Measurements from ENCODE around the gene RNF128.
A peak's percentile ranks its signal among the peaks of the same experiment; 100 is the strongest.

The RNF128 gene

GRCh38 chrX:106710771-106711170 is 15.7 kb upstream of the RNF128 start:
- TF ChIP-seq POLR2AphosphoS5 (IDR thresholded peaks at IDR 0.05; ENCODE audit: low read depth, low read length) (no peak), SPI1 (IDR thresholded peaks at IDR 0.05; ENCODE audit: low read depth, low read length) (no peak), TAF1 (IDR thresholded peaks at IDR 0.05; ENCODE audit: low read depth, low read length) (no peak), POLR2A (IDR thresholded peaks at IDR 0.05; ENCODE audit: low read depth, low read length) (no peak), POU2F2 (IDR thresholded peaks at IDR 0.05; ENCODE audit: low read depth, low read length) (no peak), PAX5 (IDR thresholded peaks at IDR 0.05; ENCODE audit: insufficient read depth, low read length, severe bottlenecking) (no peak)
- DNase-seq (ENCODE audit: insufficient read length, low spot score) (no peak), FAIRE-seq (no peak)

- FAIRE-seq, result no peak
- DNase-seq (ENCODE audit: insufficient read length, low spot score), result no peak
- TF ChIP-seq TAF1 (IDR thresholded peaks at IDR 0.05; ENCODE audit: low read depth, low read length), result no peak
- TF ChIP-seq PAX5 (IDR thresholded peaks at IDR 0.05; ENCODE audit: insufficient read depth, low read length, severe bottlenecking), result no peak
- no peak for TF ChIP-seq POLR2A (IDR thresholded peaks at IDR 0.05; ENCODE audit: low read depth, low read length)
Measured at GRCh38 chrX:106711375-106711774, 15.1 kb upstream of the RNF128 start.

GRCh38 chrX:106716004-106716403 is 10.5 kb upstream of the RNF128 start:
- FAIRE-seq, result no peak
- DNase-seq (ENCODE audit: insufficient read length, low spot score), result no peak

GRCh38 chrX:106716463-106716862 is 10.0 kb upstream of the RNF128 start:
- no peak for DNase-seq (ENCODE audit: insufficient read length, low spot score)
- TF ChIP-seq TAF1 (IDR thresholded peaks at IDR 0.05; ENCODE audit: low read depth, low read length) (no peak), POU2F2 (IDR thresholded peaks at IDR 0.05; ENCODE audit: low read depth, low read length) (no peak), PAX5 (IDR thresholded peaks at IDR 0.05; ENCODE audit: insufficient read depth, low read length, severe bottlenecking) (no peak), SPI1 (IDR thresholded peaks at IDR 0.05; ENCODE audit: low read depth, low read length) (no peak), POLR2AphosphoS5 (IDR thresholded peaks at IDR 0.05; ENCODE audit: low read depth, low read length) (no peak), POLR2A (IDR thresholded peaks at IDR 0.05; ENCODE audit: low read depth, low read length) (no peak)
- FAIRE-seq, result no peak

More at GRCh38 chrX:106716004-106716403, 10.5 kb upstream of the RNF128 start:
- TF ChIP-seq PAX5 (IDR thresholded peaks at IDR 0.05; ENCODE audit: insufficient read depth, low read length, severe bottlenecking) (no peak), POU2F2 (IDR thresholded peaks at IDR 0.05; ENCODE audit: low read depth, low read length) (no peak), SPI1 (IDR thresholded peaks at IDR 0.05; ENCODE audit: low read depth, low read length) (no peak)

GRCh38 chrX:106718709-106719108 is 7.8 kb upstream of the RNF128 start:
- no peak for FAIRE-seq
- no peak for DNase-seq (ENCODE audit: insufficient read length, low spot score)
- TF ChIP-seq POLR2AphosphoS5 (IDR thresholded peaks at IDR 0.05; ENCODE audit: low read depth, low read length), result no peak
- TF ChIP-seq TAF1 (IDR thresholded peaks at IDR 0.05; ENCODE audit: low read depth, low read length), result no peak
- TF ChIP-seq POU2F2 (IDR thresholded peaks at IDR 0.05; ENCODE audit: low read depth, low read length), result no peak

- FAIRE-seq (peak; percentile 40), DNase-seq (ENCODE audit: insufficient read length, low spot score) (no peak)
- TF ChIP-seq SPI1 (IDR thresholded peaks at IDR 0.05; ENCODE audit: low read depth, low read length), result no peak
- TF ChIP-seq POLR2AphosphoS5 (IDR thresholded peaks at IDR 0.05; ENCODE audit: low read depth, low read length), result no peak
Measured at GRCh38 chrX:106725931-106726330, 570 bp upstream of the RNF128 start.

- TF ChIP-seq POLR2A (IDR thresholded peaks at IDR 0.05; ENCODE audit: low read depth, low read length) (no peak), SPI1 (IDR thresholded peaks at IDR 0.05; ENCODE audit: low read depth, low read length) (no peak), TAF1 (IDR thresholded peaks at IDR 0.05; ENCODE audit: low read depth, low read length) (no peak), PAX5 (IDR thresholded peaks at IDR 0.05; ENCODE audit: insufficient read depth, low read length, severe bottlenecking) (no peak), POU2F2 (IDR thresholded peaks at IDR 0.05; ENCODE audit: low read depth, low read length) (no peak), POLR2AphosphoS5 (IDR thresholded peaks at IDR 0.05; ENCODE audit: low read depth, low read length) (no peak)
- no peak for FAIRE-seq
- DNase-seq (ENCODE audit: insufficient read length, low spot score), result no peak
Measured at GRCh38 chrX:106728337-106728736, 1.8 kb downstream of the RNF128 start.

GRCh38 chrX:106730401-106730800 is 3.9 kb downstream of the RNF128 start:
- no peak for TF ChIP-seq TAF1 (IDR thresholded peaks at IDR 0.05; ENCODE audit: low read depth, low read length)
- no peak for TF ChIP-seq POLR2AphosphoS5 (IDR thresholded peaks at IDR 0.05; ENCODE audit: low read depth, low read length)
- TF ChIP-seq POLR2A (IDR thresholded peaks at IDR 0.05; ENCODE audit: low read depth, low read length), result no peak
- TF ChIP-seq PAX5 (IDR thresholded peaks at IDR 0.05; ENCODE audit: insufficient read depth, low read length, severe bottlenecking), result no peak
- TF ChIP-seq POU2F2 (IDR thresholded peaks at IDR 0.05; ENCODE audit: low read depth, low read length), result no peak
- TF ChIP-seq SPI1 (IDR thresholded peaks at IDR 0.05; ENCODE audit: low read depth, low read length), result no peak
- no peak for DNase-seq (ENCODE audit: insufficient read length, low spot score)
- FAIRE-seq, result no peak

GRCh38 chrX:106731590-106731989 is 5.1 kb downstream of the RNF128 start:
- TF ChIP-seq PAX5 (IDR thresholded peaks at IDR 0.05; ENCODE audit: insufficient read depth, low read length, severe bottlenecking) (no peak), POLR2AphosphoS5 (IDR thresholded peaks at IDR 0.05; ENCODE audit: low read depth, low read length) (no peak), SPI1 (IDR thresholded peaks at IDR 0.05; ENCODE audit: low read depth, low read length) (no peak), POU2F2 (IDR thresholded peaks at IDR 0.05; ENCODE audit: low read depth, low read length) (no peak), TAF1 (IDR thresholded peaks at IDR 0.05; ENCODE audit: low read depth, low read length) (no peak), POLR2A (IDR thresholded peaks at IDR 0.05; ENCODE audit: low read depth, low read length) (no peak)
- FAIRE-seq (no peak), DNase-seq (ENCODE audit: insufficient read length, low spot score) (no peak)

- DNase-seq (ENCODE audit: insufficient read length, low spot score) (no peak), FAIRE-seq (no peak)
- TF ChIP-seq PAX5 (IDR thresholded peaks at IDR 0.05; ENCODE audit: insufficient read depth, low read length, severe bottlenecking) (no peak), POLR2AphosphoS5 (IDR thresholded peaks at IDR 0.05; ENCODE audit: low read depth, low read length) (no peak), SPI1 (IDR thresholded peaks at IDR 0.05; ENCODE audit: low read depth, low read length) (no peak), POLR2A (IDR thresholded peaks at IDR 0.05; ENCODE audit: low read depth, low read length) (no peak), TAF1 (IDR thresholded peaks at IDR 0.05; ENCODE audit: low read depth, low read length) (no peak), POU2F2 (IDR thresholded peaks at IDR 0.05; ENCODE audit: low read depth, low read length) (no peak)
Measured at GRCh38 chrX:106734827-106735226, 8.3 kb downstream of the RNF128 start.
